Endodermal cell (in vitro differentiated cells): ENCODE results near the gene PAQR7. TPM values are rescaled to one million over a fixed set of nuclear protein-coding genes. Genes with fewer than 3 reads are reported as not detected.

Experiments
- DNase-seq: peaks from one replicate; pipeline ENCODE4 v3.0.0-alpha.2; 2017
- H3K27ac ChIP-seq: 2 replicates; pipeline ENCODE4 v1.5.1; 2013; ENCODE audit warnings: mild to moderate bottlenecking, low read depth, low read length, moderate library complexity
- H3K27me3 ChIP-seq: 2 replicates; pipeline ENCODE4 v1.6.1; 2013; ENCODE audit warnings: mild to moderate bottlenecking, low read length, moderate library complexity; ENCODE audit not compliant: insufficient read depth, control insufficient read depth, poor library complexity, severe bottlenecking
- H3K36me3 ChIP-seq: 2 replicates; pipeline ENCODE4 v1.7.0; 2013; ENCODE audit warnings: mild to moderate bottlenecking, low read length, moderate library complexity; ENCODE audit not compliant: control insufficient read depth, insufficient read depth
- H3K4me1 ChIP-seq: one replicate; pipeline ENCODE4 v1.7.0; 2013; ENCODE audit warnings: low read length; ENCODE audit not compliant: control insufficient read depth, insufficient read depth
- H3K4me3 ChIP-seq: 2 replicates; pipeline ENCODE4 v1.5.1; 2013; ENCODE audit warnings: mild to moderate bottlenecking, low read length, moderate library complexity
- H3K9ac ChIP-seq: 2 replicates; pipeline ENCODE4 v1.6.1; 2013; ENCODE audit warnings: mild to moderate bottlenecking, low read length, moderate library complexity; ENCODE audit not compliant: poor library complexity, severe bottlenecking; ENCODE audit errors: extremely low read depth
- H3K9me3 ChIP-seq: 2 replicates; pipeline ENCODE4 v1.6.1; 2013; ENCODE audit warnings: mild to moderate bottlenecking, low read length, moderate library complexity; ENCODE audit not compliant: control insufficient read depth
- H3K27ac Mint-ChIP-seq: 2 replicates; pipeline ENCODE4 v1.8.0; 2020; ENCODE audit warnings: mixed read lengths
- H3K27me3 Mint-ChIP-seq: 2 replicates; pipeline ENCODE4 v1.8.0; 2021; ENCODE audit warnings: mild to moderate bottlenecking, mixed read lengths; ENCODE audit not compliant: insufficient read depth
- H3K36me3 Mint-ChIP-seq: 2 replicates; pipeline ENCODE4 v1.8.0; 2020; ENCODE audit warnings: low read depth, mixed read lengths
- H3K4me1 Mint-ChIP-seq: 2 replicates; pipeline ENCODE4 v1.8.0; 2020; ENCODE audit warnings: mixed read lengths
- H3K4me3 Mint-ChIP-seq: 2 replicates; pipeline ENCODE4 v1.8.0; 2020; ENCODE audit warnings: mild to moderate bottlenecking, moderate library complexity, mixed read lengths
- H3K9me3 Mint-ChIP-seq: 2 replicates; pipeline ENCODE4 v1.8.0; 2020; ENCODE audit warnings: mild to moderate bottlenecking, mixed read lengths
- CTCF ChIP-seq: fragments of 200-600 bp; sonication (generic); conservative IDR thresholded peaks from 2 replicates; pipeline ENCODE4 v1.5.0; 2021; ENCODE audit warnings: antibody characterized with exemption, mild to moderate bottlenecking
- WGBS, 2 experiments: methylation state at CpG; one replicate each; pipeline versions ENCODE4 v1.1.5 to v1.1.7; 2013; ENCODE audit warnings: missing lambda C conversion rate in 2 of 2, mixed read lengths in 1 of 2; ENCODE audit not compliant: insufficient coverage in 1 of 2, insufficient read length in 1 of 2; 5-methylcytosine and 5-hydroxymethylcytosine counted together
- total RNA-seq, 2 donors: library from RNA; stranded (reverse); fragmentation: NEBNext Ultra II Directional in 1 of 2; extraction: Animal tissue kit (Norgen Biotek cat#: 25700) in 1 of 2; gene quantifications; 2 replicates in 1 of 2; 3 replicates in 1 of 2; pipeline ENCODE4 v1.2.1, GENCODE V29; 2021

PAQR7 gene
- total RNA-seq, 2 donors from 2014 or later = 11.7 to 15.0 TPM

DNA sequence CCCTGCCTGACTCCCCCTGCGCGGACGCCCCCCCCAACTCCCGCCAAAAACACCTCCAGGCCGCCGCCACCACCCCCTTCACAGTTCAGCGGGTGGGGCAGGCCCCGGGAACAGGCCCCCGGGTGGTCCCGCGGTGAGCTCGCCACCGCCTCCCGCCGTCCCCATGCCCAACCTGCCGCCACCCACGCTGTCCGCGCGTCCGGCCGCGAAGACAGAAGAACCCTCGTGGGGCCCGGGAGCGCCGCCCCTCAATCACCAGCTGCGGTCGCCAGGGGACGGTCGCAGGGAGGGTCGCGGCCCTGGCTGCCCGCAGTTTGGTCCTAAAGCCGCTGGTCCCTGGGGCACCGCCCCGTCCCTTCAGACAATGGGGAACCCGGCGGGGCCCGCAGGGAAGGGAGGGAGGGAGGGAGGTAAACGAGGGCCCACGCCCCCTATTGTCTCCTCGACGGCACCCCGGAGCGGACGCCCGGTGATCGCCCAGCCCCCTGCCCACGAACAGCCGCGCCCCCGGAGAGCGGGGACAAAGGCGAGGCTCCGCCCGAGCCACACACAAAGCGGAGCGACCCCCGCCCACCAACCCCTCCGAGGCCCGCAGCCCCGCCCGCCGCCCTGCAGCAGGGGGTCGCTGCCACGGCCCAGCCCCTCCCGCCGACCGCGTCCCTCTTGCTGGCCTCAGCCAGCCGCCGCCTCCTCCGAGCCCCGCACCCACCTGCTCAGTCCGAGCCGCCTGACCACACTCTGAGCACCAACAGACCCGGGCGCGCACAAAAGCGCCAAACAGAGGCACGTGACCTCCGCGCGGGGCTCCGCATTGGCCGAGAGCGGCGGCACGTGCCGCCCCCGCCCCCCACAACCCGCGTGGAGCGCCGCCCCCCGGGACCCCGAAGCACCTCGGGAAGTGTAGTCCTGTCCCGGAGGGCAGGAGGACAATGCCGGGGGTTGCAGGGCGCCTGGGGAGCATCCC is 30.5 kb upstream of the PAQR7 start, which contains the start of gene STMN1:
TSS of gene STMN1 (minus strand) at position 740 of the 964 bp plus-strand sequence. CDS start 1,743 bp downstream, outside the sequence.
- peaks cover 3% of the 10 kb centered on the region for H3K27me3 Mint-ChIP-seq
- peaks cover 31% of the 10 kb centered on the region for H3K36me3 Mint-ChIP-seq
- Histone ChIP-seq H3K27ac (peak within 1 kb of the TSS; percentile 98), H3K4me1 (no peaks in the 10 kb centered on the region), H3K36me3 (peaks cover 33% of the 10 kb centered on the region), H3K9me3 (no peaks in the 10 kb centered on the region), H3K27me3 (no peaks in the 10 kb centered on the region), H3K4me3 (peak within 1 kb of the TSS; percentile 100), H3K9ac (peak within 1 kb of the TSS; percentile 85)
- peak; percentile 99 for DNase-seq
- H3K9me3 Mint-ChIP-seq = no peaks in the 10 kb centered on the region
- WGBS, 2 experiments = 0% methylated on average over 21 to 99 of the region's 102 CpGs
- peaks cover 24% of the 10 kb centered on the region for H3K4me1 Mint-ChIP-seq
- TF ChIP-seq CTCF = peak; percentile 59
- peak within 1 kb of the TSS; percentile 92 for H3K27ac Mint-ChIP-seq
- H3K4me3 Mint-ChIP-seq = peak within 1 kb of the TSS; percentile 78

DNA sequence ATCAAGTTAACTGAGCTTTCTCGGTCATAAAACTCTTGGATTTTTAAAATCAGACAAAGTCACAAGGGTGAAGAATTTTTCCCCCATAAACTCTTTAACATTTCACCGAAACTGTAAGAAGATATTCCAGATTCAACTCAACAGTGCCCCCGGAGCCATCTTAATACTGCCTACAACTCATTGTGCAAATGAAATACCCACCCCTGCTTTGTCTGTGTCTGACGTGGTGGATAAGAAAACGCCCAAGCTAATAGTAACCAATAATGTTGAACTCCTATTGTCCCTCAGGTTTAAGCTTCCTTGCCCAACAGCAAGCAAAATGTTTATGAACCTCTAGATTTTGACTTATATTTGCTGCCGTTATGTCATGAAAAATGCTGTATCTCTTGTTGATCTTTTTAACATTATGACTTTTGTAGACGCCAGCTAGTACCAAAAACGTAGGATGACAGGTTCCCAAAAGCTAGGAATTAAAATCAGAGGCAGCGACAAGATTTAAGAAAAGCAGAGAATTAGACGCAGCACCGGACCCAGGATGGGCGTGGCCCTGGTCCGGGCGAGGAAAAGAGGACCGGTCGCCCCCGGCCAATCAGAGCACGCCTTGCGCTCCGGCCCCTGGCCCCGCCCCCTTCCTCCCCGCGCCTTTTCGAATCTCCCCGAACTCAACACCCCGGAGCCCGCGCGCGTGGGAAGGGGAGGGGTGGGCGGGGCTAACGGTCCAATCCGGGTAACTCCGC is 29.6 kb upstream of the PAQR7 start:
- H3K4me1 Mint-ChIP-seq = peaks cover 24% of the 10 kb centered on the region
- 0 to 1% methylated on average over 9 to 26 of the region's 34 CpGs for WGBS, 2 experiments
- H3K27me3 ChIP-seq = no peaks in the 10 kb centered on the region
- DNase-seq = peak; percentile 98
- peaks cover 40% of the 10 kb centered on the region for H3K36me3 Mint-ChIP-seq
- peaks cover 42% of the 10 kb centered on the region for H3K36me3 ChIP-seq
- peak; percentile 41 for TF ChIP-seq CTCF
- peak overlapping the region; percentile 98 for H3K27ac ChIP-seq
- H3K9ac ChIP-seq = peak overlapping the region; percentile 85
- peak overlapping the region; percentile 100 for H3K4me3 ChIP-seq
- H3K9me3 ChIP-seq = no peaks in the 10 kb centered on the region
- H3K4me1 ChIP-seq = no peaks in the 10 kb centered on the region
- H3K27ac Mint-ChIP-seq = peak overlapping the region; percentile 89
- H3K9me3 Mint-ChIP-seq = no peaks in the 10 kb centered on the region
- peak overlapping the region; percentile 78 for H3K4me3 Mint-ChIP-seq
- peaks cover 3% of the 10 kb centered on the region for H3K27me3 Mint-ChIP-seq

GRCh38 chr1:25903986-25904385 is 28.5 kb upstream of the PAQR7 start:
- H3K9ac ChIP-seq = no peak overlapping the region
- DNase-seq = no peak

More at GRCh38 chr1:25903986-25904385, 28.5 kb upstream of the PAQR7 start:
- Mint-ChIP-seq H3K27me3 (no peaks in the 10 kb centered on the region), H3K4me1 (peaks cover 24% of the 10 kb centered on the region), H3K4me3 (peak overlapping the region; percentile 78), H3K36me3 (peaks cover 49% of the 10 kb centered on the region), H3K9me3 (no peaks in the 10 kb centered on the region), H3K27ac (no peak overlapping the region)
- H3K9me3 ChIP-seq = no peaks in the 10 kb centered on the region
- 85 to 100% methylated on average over 1 to 3 of the region's 3 CpGs for WGBS, 2 experiments
- H3K4me1 ChIP-seq = no peaks in the 10 kb centered on the region
- TF ChIP-seq CTCF = no peak
- no peaks in the 10 kb centered on the region for H3K27me3 ChIP-seq
- peaks cover 53% of the 10 kb centered on the region for H3K36me3 ChIP-seq
- H3K4me3 ChIP-seq = peak overlapping the region; percentile 100
- H3K27ac ChIP-seq = no peak overlapping the region
